OCI-LY7 (cell line): ENCODE measurements around the gene FGF8. TPM values are rescaled to one million over a fixed set of nuclear protein-coding genes. Genes with fewer than 3 reads are reported as not detected.

ENCODE experiments used
- Bru-seq: library from RNA; stranded (reverse); fragments of 400-500 nt; gene quantifications from one replicate; lab custom pipeline; 2021; lab: Mats Ljungman, UMichigan
- BruChase-seq, 2 experiments: library from RNA; stranded (reverse); fragments of 400-500 nt; gene quantifications; one replicate each; lab custom pipeline; 2021; lab: Mats Ljungman, UMichigan
- BruUV-seq: library from RNA; stranded (reverse); fragments of 400-500 nt; replicated peaks from 2 replicates; lab custom pipeline; 2021; lab: Mats Ljungman, UMichigan
- CTCF ChIA-PET: fragments of 300-600 bp; sonication (Branson Sonifier 250); formaldehyde crosslinking; loops from one replicate; lab custom pipeline; 2022; ENCODE audit warnings: antibody characterized with exemption; ENCODE audit not compliant: unreplicated experiment; lab: Charles Lee
- POLR2A ChIA-PET: fragments of 300-600 bp; sonication (Branson Sonifier 250); formaldehyde crosslinking; loops from one replicate; lab custom pipeline; 2022; ENCODE audit warnings: antibody characterized with exemption; lab: Charles Lee
- DNase-seq: peaks from one replicate; pipeline ENCODE4 v3.0.0-alpha.2; 2015; ENCODE audit warnings: low spot score
- H2AFZ ChIP-seq: fragments of 200-600 bp; sonication (generic), shearing (Covaris generic); 2 replicates; pipeline ENCODE4 v1.6.1; 2014; ENCODE audit warnings: mild to moderate bottlenecking, antibody characterized with exemption, low read length, moderate library complexity
- H3K27ac ChIP-seq: fragments of 200-600 bp; sonication (generic); 2 replicates; pipeline ENCODE4 v1.5.1; 2014; ENCODE audit warnings: mixed run types, low read depth, mild to moderate bottlenecking, moderate library complexity, low read length, inconsistent platforms; ENCODE audit not compliant: poor library complexity, severe bottlenecking
- H3K36me3 ChIP-seq: fragments of 200-600 bp; sonication (generic); 2 replicates; pipeline ENCODE4 v1.6.1; 2014; ENCODE audit warnings: mild to moderate bottlenecking, antibody characterized with exemption, low read length, moderate library complexity, mixed read lengths; ENCODE audit not compliant: insufficient read depth
- H3K4me1 ChIP-seq: fragments of 200-600 bp; sonication (generic); 2 replicates; pipeline ENCODE4 v1.5.1; 2014; ENCODE audit warnings: mild to moderate bottlenecking, low read length; ENCODE audit not compliant: insufficient read depth, poor library complexity, severe bottlenecking
- H3K4me2 ChIP-seq: fragments of 200-600 bp; sonication (generic); 2 replicates; pipeline ENCODE4 v1.6.1; 2014; ENCODE audit warnings: mild to moderate bottlenecking, low read length
- H3K4me3 ChIP-seq: fragments of 200-600 bp; sonication (generic); 2 replicates; pipeline ENCODE4 v1.5.1; 2014; ENCODE audit warnings: mild to moderate bottlenecking, low read depth, low read length; ENCODE audit not compliant: poor library complexity, severe bottlenecking
- H3K79me2 ChIP-seq: fragments of 200-600 bp; sonication (generic); 2 replicates; pipeline ENCODE4 v1.6.1; 2016; ENCODE audit warnings: low read depth, mild to moderate bottlenecking, low read length, moderate library complexity, mixed read lengths; ENCODE audit not compliant: insufficient read depth
- H3K9me2 ChIP-seq: fragments of 200-600 bp; sonication (generic); 2 replicates; pipeline ENCODE4 v1.6.1; 2016; ENCODE audit warnings: mild to moderate bottlenecking, low read length, mixed read lengths; ENCODE audit not compliant: insufficient read depth
- H3K9me3 ChIP-seq: fragments of 200-600 bp; sonication (generic); 2 replicates; pipeline ENCODE4 v1.6.1; 2014; ENCODE audit warnings: mild to moderate bottlenecking, mixed run types, low read length, mixed read lengths
- H4K20me1 ChIP-seq: fragments of 200-600 bp; sonication (generic); 2 replicates; pipeline ENCODE4 v1.6.1; 2014; ENCODE audit warnings: mild to moderate bottlenecking, antibody characterized with exemption, low read length, moderate library complexity, mixed read lengths; ENCODE audit not compliant: insufficient read depth
- EZH2phosphoT487 ChIP-seq: fragments of 200-600 bp; sonication (generic); IDR thresholded peaks from 2 replicates; pipeline ENCODE4 v1.6.1; 2018; ENCODE audit warnings: low read depth, borderline replicate concordance, mild to moderate bottlenecking, mixed run types, antibody characterized with exemption, low read length, moderate library complexity, mixed read lengths
- intact Hi-C: fragments of 100-400 bp; cut with micrococcal nuclease; formaldehyde crosslinking; loops from one replicate; pipeline ENCODE4 v1.10.0; 2022; ENCODE audit not compliant: unreplicated experiment
- long read RNA-seq: library from polyadenylated mRNA; stranded (forward); transcript quantifications from one replicate; pipeline ENCODE4 v2.0.0, GENCODE V29; 2022
- total RNA-seq, 2 experiments: library from RNA; depleted of rRNA in 1 of 2; stranded (reverse); fragments of >200 nt in 1 of 2; shearing (Covaris generic) in 1 of 2; gene quantifications; 2 replicates each; pipeline ENCODE4 v1.2.3, GENCODE V29; 2014 to 2022
- TF ChIP-seq, protein P1 (sequence below): fragments of 200-600 bp; sonication (generic); conservative IDR thresholded peaks from 2 replicates; pipeline ENCODE4 v1.5.1; 2014; ENCODE audit warnings: mild to moderate bottlenecking, antibody characterized with exemption, low read length, moderate library complexity, mixed read lengths

The FGF8 gene
- 0.44 and 0.72 TPM in 2 replicates for total RNA-seq (2014; rRNA removed; shearing (Covaris generic))
- 0.86 and 1.3 TPM in 2 replicates for total RNA-seq (2022)
- Bru-seq, nascent RNA: percentile 33 among the genes with signal in this experiment
- BruChase-seq, experiment 1, labeled RNA remaining after a 6-hour chase: percentile 27 among the genes with signal in this experiment
- percentile 33 among the genes with signal in this experiment for BruChase-seq, experiment 2, labeled RNA remaining after a 2-hour chase
- long read RNA-seq: 0 reads

- peaks cover 25% of the 10 kb centered on the region for H3K4me1 ChIP-seq
- H2AFZ ChIP-seq: no peak within 1 kb of the TSS
- H3K27ac ChIP-seq: no peak within 1 kb of the TSS
- POLR2A ChIA-PET: no interaction called here
- BruUV-seq: no TSS peak
- TF ChIP-seq, protein P1, sequence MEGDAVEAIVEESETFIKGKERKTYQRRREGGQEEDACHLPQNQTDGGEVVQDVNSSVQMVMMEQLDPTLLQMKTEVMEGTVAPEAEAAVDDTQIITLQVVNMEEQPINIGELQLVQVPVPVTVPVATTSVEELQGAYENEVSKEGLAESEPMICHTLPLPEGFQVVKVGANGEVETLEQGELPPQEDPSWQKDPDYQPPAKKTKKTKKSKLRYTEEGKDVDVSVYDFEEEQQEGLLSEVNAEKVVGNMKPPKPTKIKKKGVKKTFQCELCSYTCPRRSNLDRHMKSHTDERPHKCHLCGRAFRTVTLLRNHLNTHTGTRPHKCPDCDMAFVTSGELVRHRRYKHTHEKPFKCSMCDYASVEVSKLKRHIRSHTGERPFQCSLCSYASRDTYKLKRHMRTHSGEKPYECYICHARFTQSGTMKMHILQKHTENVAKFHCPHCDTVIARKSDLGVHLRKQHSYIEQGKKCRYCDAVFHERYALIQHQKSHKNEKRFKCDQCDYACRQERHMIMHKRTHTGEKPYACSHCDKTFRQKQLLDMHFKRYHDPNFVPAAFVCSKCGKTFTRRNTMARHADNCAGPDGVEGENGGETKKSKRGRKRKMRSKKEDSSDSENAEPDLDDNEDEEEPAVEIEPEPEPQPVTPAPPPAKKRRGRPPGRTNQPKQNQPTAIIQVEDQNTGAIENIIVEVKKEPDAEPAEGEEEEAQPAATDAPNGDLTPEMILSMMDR: no peak
- TF ChIP-seq EZH2phosphoT487: no peak
- no peaks in the 10 kb centered on the region for H3K9me3 ChIP-seq
- H3K79me2 ChIP-seq: no peaks in the 10 kb centered on the region; the same call in 1 of the 2 replicates
- H3K4me3 ChIP-seq: no peak within 1 kb of the TSS
- H4K20me1 ChIP-seq: no peaks in the 10 kb centered on the region
- H3K9me2 ChIP-seq: no peaks in the 10 kb centered on the region
- intact Hi-C loops: no loop called here
- DNase-seq: no peak
- CTCF ChIA-PET: no interaction called here
- peaks cover 16% of the 10 kb centered on the region; the same call in 1 of the 2 replicates for H3K36me3 ChIP-seq
- H3K4me2 ChIP-seq: no peak within 1 kb of the TSS
Measured at GRCh38 chr10:101775273-101776160, at the start of gene FGF8. Gene FGF8, minus strand, starts transcription at chr10:101776114. Its CDS starts 214 bp downstream, at chr10:101775900.

DNA sequence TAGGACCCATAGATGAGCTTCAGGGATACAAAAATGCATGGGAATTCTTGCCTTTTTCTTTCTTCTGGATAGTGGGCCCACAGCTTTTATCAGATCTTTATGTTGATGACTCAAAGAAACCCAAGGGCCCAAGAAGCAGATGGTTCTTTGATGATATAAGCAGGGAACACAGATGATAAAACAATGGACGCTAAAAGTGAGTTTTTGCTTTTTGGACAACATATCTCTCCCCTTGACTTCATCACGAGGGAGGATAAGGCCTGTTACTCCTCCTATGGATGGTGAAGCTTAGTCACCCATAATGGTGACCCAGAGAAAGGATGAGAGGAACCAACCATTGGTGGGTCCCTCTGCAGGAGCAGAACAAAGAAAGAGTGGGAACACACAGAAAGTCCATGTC is 48.8 kb upstream of the FGF8 start:
- no peaks in the 10 kb centered on the region for H3K36me3 ChIP-seq
- H3K27ac ChIP-seq: no peak overlapping the region
- POLR2A ChIA-PET: interaction anchor here (0.5 kb wide), 1 partner anchor 275 kb away, joined by 5 read pairs; no protein-coding TSS in a partner anchor
- no peaks in the 10 kb centered on the region for H3K9me3 ChIP-seq
- DNase-seq: no peak
- CTCF ChIA-PET: no interaction called here
- H3K4me3 ChIP-seq: no peak overlapping the region
- intact Hi-C loops: no loop called here
- H3K4me1 ChIP-seq: peaks cover 8% of the 10 kb centered on the region
- H3K4me2 ChIP-seq: no peak overlapping the region
- H4K20me1 ChIP-seq: no peaks in the 10 kb centered on the region
- TF ChIP-seq EZH2phosphoT487: no peak
- peaks cover 4% of the 10 kb centered on the region; the same call in 1 of the 2 replicates for H3K79me2 ChIP-seq
- H2AFZ ChIP-seq: no peak overlapping the region
- no peaks in the 10 kb centered on the region for H3K9me2 ChIP-seq
- no TSS peak for BruUV-seq
